Keratinocyte (primary cell): ENCODE data around the gene AKR1C2.

ENCODE experiments used
- CTCF ChIP-seq, 3 experiments: IDR thresholded peaks in 1 of 3; conservative IDR thresholded peaks in 1 of 3; optimal IDR thresholded peaks in 1 of 3; 2 replicates in 2 of 3; 3 replicates in 1 of 3; pipeline versions ENCODE3 to v1.5.1; 2011; ENCODE audit warnings: low read length in 3 of 3, mild to moderate bottlenecking in 3 of 3, moderate library complexity in 2 of 3, control low read depth in 1 of 3, inconsistent platforms in 1 of 3; ENCODE audit not compliant: insufficient read depth in 2 of 3; ENCODE audit errors: extremely low read depth in 1 of 3
- EZH2 ChIP-seq: IDR thresholded peaks from one replicate; pipeline ENCODE4 v1.6.1; 2012; ENCODE audit warnings: inconsistent platforms, mild to moderate bottlenecking, low read length, moderate library complexity

- TF ChIP-seq CTCF (optimal IDR thresholded peaks at IDR 0.05 in 1 of 3, IDR thresholded peaks at IDR 0.05 in 1 of 3, conservative IDR thresholded peaks at IDR 0.05 in 1 of 3; ENCODE audit: extremely low read depth in 1 of 3, insufficient read depth in 2 of 3, low read length in 3 of 3), result no peak
- TF ChIP-seq EZH2, result no peak
Measured at GRCh38 chr10:4977025-4977424, 26.6 kb downstream of the AKR1C2 start.
